HG03196 (cell line): Measurements from ENCODE around the gene CRYAA.

Experiments used
- ATAC-seq: cut with Tn5 transposase; IDR thresholded peaks from one replicate; pipeline ENCODE4 v1.9.1; 2021; ENCODE audit not compliant: unreplicated experiment

CRYAA gene

GRCh38 chr21:43201491-43201890, 32.7 kb downstream of the CRYAA start:
- ATAC-seq = no peak

- no peak for ATAC-seq
Observed at GRCh38 chr21:43203591-43203990, 34.8 kb downstream of the CRYAA start.

DNA sequence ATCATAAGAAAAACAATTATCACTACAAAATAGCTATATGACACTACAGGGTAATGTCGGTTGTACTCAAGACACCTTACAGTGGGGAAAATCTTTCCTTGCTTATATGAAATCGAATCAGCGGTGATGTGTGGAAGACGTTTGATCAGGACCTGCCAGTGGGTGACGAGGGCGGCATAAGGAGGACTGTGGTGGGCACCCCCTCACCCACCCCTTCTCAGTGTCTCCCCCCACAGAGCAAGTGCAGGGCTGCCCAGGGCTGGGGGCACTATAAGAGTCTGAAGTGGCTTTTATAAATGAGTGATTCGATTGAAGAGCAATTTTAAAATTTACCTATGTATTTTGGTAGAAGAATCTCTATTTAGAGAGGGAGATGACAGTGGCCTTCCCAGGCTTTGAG, 35.8 kb downstream of the CRYAA start:
- ATAC-seq = no peak

- ATAC-seq = no peak
Observed at GRCh38 chr21:43206231-43207042, 37.6 kb downstream of the CRYAA start.

DNA sequence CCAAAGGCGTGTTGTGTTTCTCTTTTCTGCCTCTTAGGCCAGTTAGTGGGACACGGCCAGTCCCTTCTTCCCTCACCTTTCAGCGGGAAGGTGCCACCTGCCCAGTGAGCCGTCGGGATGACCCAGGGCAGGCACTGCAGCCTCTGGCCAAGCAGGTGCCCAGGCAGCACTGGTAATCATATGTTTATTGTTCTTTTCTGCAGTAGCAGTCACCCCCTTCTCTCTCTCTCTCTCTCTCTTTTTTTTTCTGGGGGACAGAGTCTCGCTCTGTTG, 38.2 kb downstream of the CRYAA start:
- ATAC-seq = no peak

DNA sequence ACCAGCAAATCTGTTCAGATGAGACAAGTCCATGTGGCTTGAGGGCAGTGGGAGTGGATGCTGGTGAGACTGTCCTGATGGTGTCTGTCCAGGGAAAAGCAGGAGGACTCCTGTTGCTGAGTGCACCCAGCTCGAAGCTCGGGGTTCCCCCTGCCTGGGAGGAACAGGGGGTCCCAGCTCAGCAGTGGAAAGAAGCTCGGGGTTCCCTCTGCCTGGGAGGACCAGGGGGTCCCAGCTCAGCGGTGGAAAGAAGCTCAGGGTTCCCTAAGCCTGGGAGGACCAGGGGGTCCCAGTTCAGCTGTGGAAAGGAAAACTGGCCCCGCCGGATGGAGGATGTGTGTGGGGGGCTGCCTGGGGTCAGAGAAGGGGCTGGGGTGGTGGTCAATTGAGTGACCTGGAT, 39.1 kb downstream of the CRYAA start:
- ATAC-seq = no peak

- ATAC-seq = no peak
Observed at GRCh38 chr21:43208561-43209332, 39.9 kb downstream of the CRYAA start.

DNA sequence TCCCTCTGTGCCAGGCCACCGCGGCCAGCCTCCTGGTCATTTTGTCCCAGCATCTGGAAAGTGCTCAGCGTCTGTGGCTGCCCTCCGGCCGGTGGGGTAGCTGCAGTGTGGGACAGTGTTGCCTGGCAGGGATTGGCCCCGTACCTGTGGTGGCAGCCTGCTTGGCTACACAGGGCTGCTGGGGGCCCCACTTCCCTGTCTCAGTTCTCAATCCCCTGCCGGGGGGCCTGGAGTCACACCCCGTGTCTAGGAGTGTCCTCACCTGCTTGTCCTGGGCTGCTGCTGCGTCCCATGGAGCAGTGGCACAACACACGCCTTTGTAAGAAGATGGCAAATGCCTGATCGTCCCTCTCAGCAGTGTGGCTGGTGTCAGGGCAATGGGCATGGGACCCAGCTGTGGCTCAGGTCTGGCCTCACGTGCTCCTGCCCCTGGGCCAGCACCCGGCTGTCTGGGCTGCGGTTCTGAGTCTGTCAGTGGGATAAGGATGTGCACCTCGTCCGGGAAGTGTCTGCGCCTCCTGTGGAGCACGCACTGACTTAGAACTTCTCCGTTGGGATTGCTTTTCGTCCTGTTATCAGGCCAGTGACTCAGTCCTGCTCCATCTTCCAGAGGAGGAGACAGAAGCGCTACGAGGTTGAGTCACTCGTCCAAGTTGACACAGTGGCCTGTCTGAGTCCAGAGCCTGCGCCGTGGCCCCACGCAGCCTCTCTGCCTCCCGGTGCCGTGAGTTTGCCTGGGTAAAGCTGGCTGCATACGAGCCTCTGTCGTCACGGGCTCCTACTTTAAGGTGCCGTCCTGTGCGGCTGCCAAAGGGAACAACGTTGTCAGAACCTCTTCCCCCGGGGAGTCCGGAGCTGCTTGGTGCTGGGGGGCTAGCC, 41.0 kb downstream of the CRYAA start:
- ATAC-seq = no peak

- no peak for ATAC-seq
Observed at GRCh38 chr21:43210454-43211071, 41.8 kb downstream of the CRYAA start.

GRCh38 chr21:43211072-43211759, 42.4 kb downstream of the CRYAA start:
- ATAC-seq = no peak

DNA sequence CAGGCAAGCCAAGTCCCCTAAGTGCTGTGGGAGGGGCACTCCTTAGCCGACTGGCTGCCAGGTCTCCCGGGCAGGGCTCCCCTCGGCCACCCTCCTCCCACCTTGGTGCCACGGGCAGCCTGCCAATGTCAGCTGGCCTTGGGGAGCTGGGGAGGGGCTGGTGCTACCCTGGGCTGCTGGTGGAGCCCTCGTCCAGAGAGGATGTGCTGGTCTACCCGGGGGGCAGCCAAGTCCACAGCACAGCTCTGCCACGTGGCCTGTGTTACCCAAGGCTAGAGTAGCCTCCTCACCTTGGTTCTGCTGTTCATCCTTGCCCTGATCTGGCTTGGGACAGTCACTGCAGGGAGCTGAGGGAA, 42.9 kb downstream of the CRYAA start:
- no peak for ATAC-seq
